ENCODE measurements around the gene CCNL2. TPM values are rescaled to one million over a fixed set of nuclear protein-coding genes. Genes with fewer than 3 reads are reported as not detected.

Gene CCNL2
- total RNA-seq, 2 experiments from 2014 or later, result 86.3 to 92.4 TPM

GRCh38 chr1:1398677-1399186, 403 bp downstream of the CCNL2 start:
- no peak for TF ChIP-seq CTCF (IDR thresholded peaks at IDR 0.05)
- peaks cover 65% of the 10 kb centered on the region for H3K36me3 Mint-ChIP-seq (ENCODE audit: low read depth)
- ATAC-seq (no peak), DNase-seq (peak; percentile 19)
- peaks cover 49% of the 10 kb centered on the region for H3K4me1 Mint-ChIP-seq (ENCODE audit: low read depth)
- peak overlapping the region; percentile 90 for H3K27ac Mint-ChIP-seq
- intact Hi-C loops (cut with micrococcal nuclease), result no loop called here
- no peaks in the 10 kb centered on the region for H3K27me3 Mint-ChIP-seq
- POLR2A ChIA-PET, result interaction anchor here (0.6 to 4.9 kb wide), 12 partner anchors 9 to 129 kb away, joined by 3 to 48 read pairs (median 4); partner anchors contain the start of genes AURKAIP1, MRPL20 and VWA1
- H3K9me3 Mint-ChIP-seq, result no peaks in the 10 kb centered on the region
- peak overlapping the region; percentile 93 for H3K4me3 Mint-ChIP-seq
- CTCF ChIA-PET, result interaction anchor here (0.6 to 2.2 kb wide), 10 partner anchors 9 to 385 kb away, joined by 3 to 12 read pairs (median 6); partner anchors contain the start of genes AURKAIP1 and ISG15

- H3K4me1 Mint-ChIP-seq (ENCODE audit: low read depth), result peaks cover 51% of the 10 kb centered on the region
- peak; percentile 30 for DNase-seq
These were observed 1.2 kb downstream of the CCNL2 start for GRCh38 chr1:1397839-1398523.

GRCh38 chr1:1395166-1395565, 4.0 kb downstream of the CCNL2 start:
- Mint-ChIP-seq H3K4me1 (ENCODE audit: low read depth) (peaks cover 28% of the 10 kb centered on the region), H3K36me3 (ENCODE audit: low read depth) (peaks cover 66% of the 10 kb centered on the region), H3K27ac (peak overlapping the region; percentile 34), H3K9me3 (no peaks in the 10 kb centered on the region), H3K27me3 (no peaks in the 10 kb centered on the region), H3K4me3 (no peak overlapping the region)
- ATAC-seq, result no peak
- intact Hi-C loops (cut with micrococcal nuclease), result no loop called here
- ChIA-PET POLR2A (interaction anchor here (1.3 kb wide), 1 partner anchor 14 kb away, joined by 3 read pairs; no protein-coding TSS in a partner anchor), CTCF (no interaction called here)
- no peak for DNase-seq
- no peak for TF ChIP-seq CTCF (IDR thresholded peaks at IDR 0.05)

More at GRCh38 chr1:1397839-1398523, 1.2 kb downstream of the CCNL2 start:
- TF ChIP-seq CTCF (IDR thresholded peaks at IDR 0.05), result no peak
- H3K9me3 Mint-ChIP-seq, result no peaks in the 10 kb centered on the region
- peak overlapping the region; percentile 90 for H3K27ac Mint-ChIP-seq
- peaks cover 67% of the 10 kb centered on the region for H3K36me3 Mint-ChIP-seq (ENCODE audit: low read depth)
- intact Hi-C loops (cut with micrococcal nuclease), result no loop called here
- no peak for ATAC-seq
- H3K27me3 Mint-ChIP-seq, result no peaks in the 10 kb centered on the region
- ChIA-PET CTCF (interaction anchor here (1.4 to 2.2 kb wide), 3 partner anchors 10 to 26 kb away, joined by 4 to 10 read pairs (median 9); no protein-coding TSS in a partner anchor), POLR2A (interaction anchor here (0.7 to 4.9 kb wide), 6 partner anchors 9 to 207 kb away, joined by 3 to 48 read pairs (median 14); partner anchors contain the start of genes AURKAIP1 and MRPL20)
- H3K4me3 Mint-ChIP-seq, result peak overlapping the region; percentile 93

- ChIA-PET CTCF (no interaction called here), POLR2A (interaction anchor here (1.3 kb wide), 1 partner anchor 13 kb away, joined by 3 read pairs; no protein-coding TSS in a partner anchor)
- Mint-ChIP-seq H3K9me3 (no peaks in the 10 kb centered on the region), H3K36me3 (ENCODE audit: low read depth) (peaks cover 66% of the 10 kb centered on the region), H3K27me3 (no peaks in the 10 kb centered on the region), H3K4me1 (ENCODE audit: low read depth) (peaks cover 26% of the 10 kb centered on the region), H3K27ac (no peak overlapping the region), H3K4me3 (no peak overlapping the region)
- no peak for DNase-seq
- no peak for TF ChIP-seq CTCF (IDR thresholded peaks at IDR 0.05)
- no peak for ATAC-seq
- intact Hi-C loops (cut with micrococcal nuclease), result no loop called here
These were observed 5.0 kb downstream of the CCNL2 start for GRCh38 chr1:1394116-1394515.

GRCh38 chr1:1393428-1393827, 5.7 kb downstream of the CCNL2 start:
- ChIA-PET CTCF (no interaction called here), POLR2A (interaction anchor here (0.5 kb wide), 1 partner anchor 656 kb away, joined by 3 read pairs; no protein-coding TSS in a partner anchor)
- Mint-ChIP-seq H3K27ac (no peak overlapping the region), H3K9me3 (no peaks in the 10 kb centered on the region), H3K4me3 (no peak overlapping the region), H3K4me1 (ENCODE audit: low read depth) (peaks cover 26% of the 10 kb centered on the region), H3K27me3 (no peaks in the 10 kb centered on the region), H3K36me3 (ENCODE audit: low read depth) (peaks cover 70% of the 10 kb centered on the region)
- intact Hi-C loops (cut with micrococcal nuclease), result no loop called here
- ATAC-seq (no peak), DNase-seq (no peak)
- no peak for TF ChIP-seq CTCF (IDR thresholded peaks at IDR 0.05)

All from activated CD8-positive, alpha-beta T cell treated with anti-CD3 and anti-CD28 coated beads for 36 hours (primary cell).